GF-D8 (cell line): ENCODE results near the gene RNF167.

Source experiments
- DNase-seq: peaks from one replicate; lab custom pipeline; 2025; lab: John Stamatoyannopoulos, UW

Gene RNF167

GRCh38 chr17:4939796-4940554 lies at the start of gene RNF167, which contains the start of gene SLC25A11:
Gene RNF167, plus strand, starts transcription at chr17:4940268. Its CDS starts 642 bp downstream, at chr17:4940910.
Gene SLC25A11, minus strand, starts transcription at chr17:4940046. Its CDS starts 136 bp downstream, at chr17:4939910.
- peak; percentile 93 for DNase-seq

- DNase-seq: no peak
Measured at GRCh38 chr17:4891411-4892410, 48.4 kb upstream of the RNF167 start.

- DNase-seq: no peak
Measured at GRCh38 chr17:4892499-4893221, 47.4 kb upstream of the RNF167 start.

GRCh38 chr17:4893272-4893671 lies 46.8 kb upstream of the RNF167 start:
- no peak for DNase-seq

GRCh38 chr17:4893721-4894560 lies 46.1 kb upstream of the RNF167 start:
- no peak for DNase-seq

- no peak for DNase-seq
Measured at GRCh38 chr17:4895121-4895520, 44.9 kb upstream of the RNF167 start.

- DNase-seq: no peak
Measured at GRCh38 chr17:4895657-4896331, 44.3 kb upstream of the RNF167 start.

- no peak for DNase-seq
Measured at GRCh38 chr17:4896332-4897197, 43.5 kb upstream of the RNF167 start.

GRCh38 chr17:4897198-4897687 lies 42.8 kb upstream of the RNF167 start:
- no peak for DNase-seq

GRCh38 chr17:4897785-4898184 lies 42.3 kb upstream of the RNF167 start:
- DNase-seq: no peak

- no peak for DNase-seq
Measured at GRCh38 chr17:4898351-4898750, 41.7 kb upstream of the RNF167 start.

- no peak for DNase-seq
Measured at GRCh38 chr17:4898927-4899326, 41.1 kb upstream of the RNF167 start.

GRCh38 chr17:4899341-4900230 lies 40.5 kb upstream of the RNF167 start, which contains the start of gene C17orf107:
Gene C17orf107, plus strand, starts transcription at chr17:4899536. Its CDS starts 227 bp downstream, at chr17:4899763.
- DNase-seq: no peak

- DNase-seq: no peak
Measured at GRCh38 chr17:4900231-4901107, 39.6 kb upstream of the RNF167 start.

- DNase-seq: no peak
Measured at GRCh38 chr17:4901108-4901647, 38.9 kb upstream of the RNF167 start.

GRCh38 chr17:4901648-4902344 lies 38.3 kb upstream of the RNF167 start:
- no peak for DNase-seq
